Stimulated activated CD8-positive, alpha-beta memory T cell treated with anti-CD3 and anti-CD28 coated beads, Interleukin-4, amount 100 ng/mL, for 24 hours (primary cell): ENCODE measurements around the gene USP24.
"Not testable (repeated sequence)": the region's sequence is repeated elsewhere in the genome, so short reads cannot be mapped to it uniquely, and the experiment has no call there.

ENCODE experiments used
- DNase-seq: peaks from one replicate; pipeline ENCODE4 v3.0.0-alpha.2; 2020; ENCODE audit warnings: low read depth

The USP24 gene

GRCh38 chr1:55127827-55128343 lies 87.3 kb downstream of the USP24 start:
- no peak for DNase-seq

GRCh38 chr1:55124470-55124869 lies 90.7 kb downstream of the USP24 start:
- DNase-seq = no peak

GRCh38 chr1:55120538-55120937 lies 94.6 kb downstream of the USP24 start:
- DNase-seq = no peak

- DNase-seq = no peak
These were observed 96.4 kb downstream of the USP24 start for GRCh38 chr1:55118651-55119329.

- no peak for DNase-seq
These were observed 97.2 kb downstream of the USP24 start for GRCh38 chr1:55117941-55118340.

- not testable (repeated sequence) for DNase-seq
These were observed 106.2 kb downstream of the USP24 start for GRCh38 chr1:55109005-55109404.

- DNase-seq = no peak
These were observed 108.1 kb downstream of the USP24 start for GRCh38 chr1:55107101-55107500.

- no peak for DNase-seq
These were observed 111.3 kb downstream of the USP24 start for GRCh38 chr1:55103891-55104290.

GRCh38 chr1:55095095-55095494 lies 120.1 kb downstream of the USP24 start:
- DNase-seq = no peak

GRCh38 chr1:55092475-55092874 lies 122.7 kb downstream of the USP24 start:
- DNase-seq = no peak

- no peak for DNase-seq
These were observed 125.5 kb downstream of the USP24 start for GRCh38 chr1:55089683-55090082.

GRCh38 chr1:55088413-55088812 lies 126.8 kb downstream of the USP24 start:
- no peak for DNase-seq

- DNase-seq = no peak
These were observed 127.7 kb downstream of the USP24 start for GRCh38 chr1:55087439-55087838.

GRCh38 chr1:55084257-55084656 lies 130.9 kb downstream of the USP24 start:
- no peak for DNase-seq

GRCh38 chr1:55081905-55082296 lies 133.3 kb downstream of the USP24 start:
- DNase-seq = no peak

GRCh38 chr1:55081188-55081904 lies 133.8 kb downstream of the USP24 start:
- DNase-seq = no peak

- DNase-seq = no peak
These were observed 135.5 kb downstream of the USP24 start for GRCh38 chr1:55079651-55080050.

- DNase-seq = no peak
These were observed 136.7 kb downstream of the USP24 start for GRCh38 chr1:55078470-55078869.

- no peak for DNase-seq
These were observed 138.8 kb downstream of the USP24 start for GRCh38 chr1:55076356-55076755.

GRCh38 chr1:55074455-55074854 lies 140.7 kb downstream of the USP24 start:
- DNase-seq = no peak

- no peak for DNase-seq
These were observed 141.8 kb downstream of the USP24 start for GRCh38 chr1:55073187-55073916.

- no peak for DNase-seq
These were observed 143.7 kb downstream of the USP24 start for GRCh38 chr1:55071477-55071876.
